GM12891 (cell line): ENCODE data around the gene ANKMY1.

Experiments
- DNase-seq: peaks from one replicate; pipeline ENCODE4 v3.0.0; 2011; ENCODE audit warnings: low spot score; ENCODE audit not compliant: insufficient read length
- FAIRE-seq: peaks from 2 replicates; lab custom pipeline; 2011; peaks lifted over from hg19 to GRCh38; lab: Jason Lieb, UNC
- PAX5 ChIP-seq: IDR thresholded peaks from 2 replicates; pipeline ENCODE4 v1.6.1; 2011; ENCODE audit warnings: low read length, moderate library complexity, mild to moderate bottlenecking; ENCODE audit not compliant: insufficient read depth, severe bottlenecking
- POLR2A ChIP-seq: IDR thresholded peaks from 2 replicates; pipeline ENCODE4 v1.6.1; 2011; ENCODE audit warnings: low read depth, low read length, control low read depth
- POLR2AphosphoS5 ChIP-seq: IDR thresholded peaks from 2 replicates; pipeline ENCODE4 v1.6.1; 2011; ENCODE audit warnings: low read depth, low read length, control low read depth
- POU2F2 ChIP-seq: IDR thresholded peaks from 2 replicates; pipeline ENCODE4 v1.6.1; 2011; ENCODE audit warnings: low read depth, mild to moderate bottlenecking, control low read depth, low read length, moderate library complexity
- SPI1 ChIP-seq: IDR thresholded peaks from 2 replicates; pipeline ENCODE4 v1.6.1; 2011; ENCODE audit warnings: low read depth, low read length, control low read depth
- TAF1 ChIP-seq: IDR thresholded peaks from 2 replicates; pipeline ENCODE4 v1.6.1; 2011; ENCODE audit warnings: low read depth, low read length, control low read depth

The ANKMY1 gene

DNA sequence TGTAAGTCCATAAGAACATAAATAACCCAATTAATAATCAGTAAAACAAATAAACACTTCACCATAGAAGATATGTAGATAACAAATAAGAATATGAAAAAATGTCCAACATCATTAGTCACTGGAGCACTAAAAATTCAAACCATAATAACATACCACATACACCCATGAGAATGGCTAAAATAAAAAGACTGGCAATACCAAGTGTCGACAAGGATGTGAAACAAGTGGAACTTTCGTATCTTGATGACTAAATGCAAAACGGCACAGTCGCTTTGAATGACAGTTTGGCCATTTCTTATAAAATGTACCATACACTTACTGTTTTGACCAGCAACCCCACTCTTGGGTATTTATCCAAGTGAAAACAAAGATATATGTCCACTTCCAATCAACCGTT is 26.8 kb downstream of the ANKMY1 start:
- FAIRE-seq, result no peak
- TF ChIP-seq POLR2A (no peak), POLR2AphosphoS5 (no peak), POU2F2 (no peak), TAF1 (no peak), SPI1 (no peak), PAX5 (no peak)
- no peak for DNase-seq

DNA sequence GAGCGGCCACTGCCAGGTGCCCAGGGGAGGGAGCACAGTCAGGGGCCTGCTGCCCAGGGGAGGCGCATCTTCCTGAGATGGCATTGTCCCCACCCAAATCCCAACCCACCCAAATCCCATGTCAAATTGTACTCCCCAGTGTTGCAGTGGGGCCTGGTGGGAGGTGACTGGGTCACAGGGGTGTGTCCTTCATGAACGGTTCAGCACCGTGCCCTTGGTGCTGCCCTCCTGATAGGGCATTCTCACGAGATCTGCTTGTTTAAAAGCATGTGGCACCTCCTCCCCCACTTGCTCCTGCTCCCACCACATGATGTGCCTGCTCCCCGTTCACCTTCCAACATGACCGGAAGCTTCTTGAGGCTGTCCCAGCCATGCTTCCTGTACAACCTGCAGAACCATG is 27.6 kb downstream of the ANKMY1 start:
- TF ChIP-seq POU2F2 (no peak), TAF1 (no peak), SPI1 (no peak), PAX5 (no peak), POLR2AphosphoS5 (no peak)
- FAIRE-seq (no peak), DNase-seq (no peak)

DNA sequence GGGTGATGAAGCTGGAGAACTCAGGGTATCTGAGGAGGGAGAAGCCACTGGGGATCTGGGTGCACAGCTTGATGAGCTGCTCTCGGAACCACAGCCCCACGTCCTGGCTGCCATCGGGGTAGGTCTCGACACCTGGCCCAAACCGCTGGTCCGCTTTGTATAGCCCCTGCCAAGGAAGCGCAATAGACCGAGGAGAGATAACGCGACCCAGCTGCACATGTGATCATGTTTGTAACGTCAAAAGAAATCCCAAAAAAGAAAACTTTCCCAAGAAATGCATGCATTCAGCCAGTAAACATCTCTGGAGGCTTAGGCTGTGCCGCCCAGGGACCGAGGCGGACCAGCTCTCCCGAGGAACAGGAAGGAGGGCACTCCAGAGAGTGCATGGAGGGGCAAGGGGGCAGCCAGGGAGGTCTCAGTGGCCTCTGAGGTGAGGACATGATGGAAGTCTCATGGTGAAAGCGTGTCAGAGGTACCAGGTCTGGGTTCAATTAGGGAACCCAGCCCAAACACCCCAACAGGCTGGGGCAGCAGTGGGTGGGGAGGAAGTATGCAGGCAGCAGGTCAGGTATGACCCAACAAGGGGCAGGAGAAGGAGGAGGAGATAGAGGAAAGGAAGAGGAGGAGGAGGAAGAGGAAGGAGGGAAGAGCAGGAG is 28.3 kb downstream of the ANKMY1 start:
- no peak for TF ChIP-seq POU2F2
- no peak for TF ChIP-seq POLR2A
- no peak for TF ChIP-seq POLR2AphosphoS5
- no peak for TF ChIP-seq PAX5
- no peak for TF ChIP-seq TAF1
- DNase-seq (no peak), FAIRE-seq (no peak)

DNA sequence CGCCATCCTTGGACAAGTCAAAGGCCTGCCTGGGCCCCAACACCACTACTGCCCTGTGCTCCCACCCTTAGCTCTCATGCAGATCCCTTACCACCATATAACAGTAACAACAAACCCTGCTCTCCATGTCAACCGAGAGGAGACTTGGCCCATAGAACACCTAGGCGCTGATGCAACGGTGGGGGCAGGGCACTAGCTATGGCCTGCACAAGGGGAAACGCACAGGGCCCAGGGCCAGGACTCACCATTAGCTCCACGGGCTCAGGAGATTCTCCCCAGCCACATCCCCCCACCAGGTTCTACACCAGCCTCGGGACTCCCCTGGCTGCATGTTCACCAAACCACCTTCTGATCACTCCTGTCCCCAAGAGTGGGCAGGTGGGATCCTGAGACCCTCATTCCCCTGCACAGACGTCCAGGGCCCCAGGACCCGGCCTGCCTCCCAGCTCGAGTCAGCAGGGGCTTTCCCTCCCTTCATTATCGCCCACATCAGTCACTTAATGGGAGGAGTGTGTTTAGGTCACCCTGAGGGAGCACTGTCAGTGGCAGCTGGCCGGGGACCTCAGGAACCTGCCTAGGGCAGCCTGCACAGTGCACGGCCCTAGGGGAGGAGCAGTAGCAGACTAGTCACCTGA is 29.3 kb downstream of the ANKMY1 start:
- TF ChIP-seq POLR2AphosphoS5 (no peak), SPI1 (no peak), POU2F2 (no peak), PAX5 (no peak), POLR2A (no peak), TAF1 (no peak)
- FAIRE-seq (no peak), DNase-seq (no peak)

- DNase-seq, result no peak
- TF ChIP-seq SPI1, result no peak
- peak; percentile 54 for FAIRE-seq
Observed at GRCh38 chr2:240527153-240527750, 30.5 kb downstream of the ANKMY1 start.

- TF ChIP-seq POLR2AphosphoS5, result no peak
- no peak for TF ChIP-seq PAX5
- TF ChIP-seq POLR2A, result no peak
- no peak for TF ChIP-seq TAF1
- TF ChIP-seq POU2F2, result no peak
- TF ChIP-seq SPI1, result no peak
- DNase-seq (no peak), FAIRE-seq (no peak)
Observed at GRCh38 chr2:240526521-240526920, 31.3 kb downstream of the ANKMY1 start.

DNA sequence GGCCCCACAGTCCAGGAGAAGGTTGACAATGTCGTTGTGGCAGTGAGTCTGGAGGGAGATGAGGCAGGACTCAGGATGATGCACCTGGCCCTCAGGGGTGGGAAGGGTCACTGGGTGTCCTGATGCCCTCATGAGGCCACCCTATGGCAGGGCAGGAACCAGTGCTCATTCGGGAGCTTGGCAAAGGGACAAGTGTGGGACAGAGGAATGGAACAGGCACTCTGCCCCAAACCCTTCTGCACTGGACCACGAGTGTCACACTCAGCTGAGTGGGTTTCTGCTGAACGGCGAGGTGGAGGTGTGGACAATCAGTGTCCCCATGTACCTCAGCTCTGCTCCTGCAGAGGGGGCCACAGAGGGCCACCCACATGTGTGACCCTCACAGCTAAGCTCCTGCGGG is 32.0 kb downstream of the ANKMY1 start:
- DNase-seq (no peak), FAIRE-seq (no peak)
- TF ChIP-seq POLR2AphosphoS5 (no peak), SPI1 (no peak), TAF1 (no peak), POU2F2 (no peak), POLR2A (no peak), PAX5 (no peak)

DNA sequence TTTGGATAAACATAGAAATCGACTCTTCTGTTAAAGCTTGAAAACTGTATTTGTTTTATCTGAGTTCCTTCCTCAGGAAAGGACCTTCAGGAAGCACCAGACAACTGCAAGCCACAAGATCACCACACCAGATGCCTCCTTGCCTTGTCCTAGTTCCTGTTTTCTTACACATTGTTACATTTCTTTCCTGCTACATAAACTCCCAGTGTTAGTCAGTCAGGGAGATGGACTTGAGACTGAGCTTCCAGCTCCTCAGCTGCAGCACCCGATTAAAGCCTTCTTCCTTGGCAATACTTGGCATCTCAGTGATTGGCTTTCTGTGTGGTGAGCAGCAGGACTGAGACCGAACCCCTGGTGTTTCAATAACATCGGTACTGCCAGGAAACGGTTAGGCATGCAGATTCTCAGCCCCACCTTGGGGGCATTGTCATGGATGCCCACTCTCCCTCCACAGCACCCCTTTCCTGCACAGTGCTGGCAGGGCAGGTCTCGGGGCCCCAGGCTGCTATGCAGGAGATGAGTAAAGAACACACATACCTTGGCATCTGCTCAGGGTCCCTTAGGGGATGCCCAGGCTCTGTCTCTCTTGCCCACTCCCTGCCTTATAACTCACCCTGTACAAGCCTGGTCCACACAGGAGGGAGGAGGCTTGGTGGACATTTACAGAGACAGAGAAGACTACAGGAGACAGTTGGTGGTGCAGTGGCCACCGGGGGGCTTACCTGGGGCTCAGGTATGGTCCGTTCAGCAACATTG is 32.6 kb downstream of the ANKMY1 start:
- TF ChIP-seq SPI1 (no peak), POLR2A (no peak), TAF1 (no peak), PAX5 (no peak)
- no peak for FAIRE-seq
- DNase-seq, result no peak

GRCh38 chr2:240523451-240524281 is 34.1 kb downstream of the ANKMY1 start:
- DNase-seq (no peak), FAIRE-seq (no peak)
- TF ChIP-seq TAF1 (no peak), POLR2A (no peak), PAX5 (no peak), SPI1 (no peak), POLR2AphosphoS5 (no peak), POU2F2 (no peak)
